Measurements from ENCODE around the gene UBE3B. TPM values are rescaled to one million over a fixed set of nuclear protein-coding genes. Genes with fewer than 3 reads are reported as not detected.

The UBE3B gene
- total RNA-seq, 1 donor from 2014 or later = 39.1 TPM

GRCh38 chr12:109539508-109539907 lies 62.1 kb downstream of the UBE3B start:
- H3K36me3 ChIP-seq = peaks cover 9% of the 10 kb centered on the region
- DNase-seq (no peak), ATAC-seq (no peak)
- no peaks in the 10 kb centered on the region for H3K4me1 ChIP-seq
- H3K4me3 ChIP-seq = no peak overlapping the region
- H3K27me3 ChIP-seq = no peaks in the 10 kb centered on the region
- no peak for TF ChIP-seq CTCF (IDR thresholded peaks at IDR 0.05)
- no peak overlapping the region for H3K27ac ChIP-seq
- no peaks in the 10 kb centered on the region for H3K9me3 ChIP-seq
- intact Hi-C loops (cut with DNase I) = no loop called here

- DNase-seq (no peak), ATAC-seq (no peak)
- H3K27ac ChIP-seq = no peak overlapping the region
- TF ChIP-seq CTCF (IDR thresholded peaks at IDR 0.05) = no peak
- no peaks in the 10 kb centered on the region for H3K9me3 ChIP-seq
- intact Hi-C loops (cut with DNase I) = no loop called here
- H3K27me3 ChIP-seq = no peaks in the 10 kb centered on the region
- H3K36me3 ChIP-seq = no peaks in the 10 kb centered on the region
- H3K4me1 ChIP-seq = no peaks in the 10 kb centered on the region
- no peak overlapping the region for H3K4me3 ChIP-seq
Observed at GRCh38 chr12:109540526-109541412, 63.3 kb downstream of the UBE3B start.

GRCh38 chr12:109541413-109541726 lies 63.9 kb downstream of the UBE3B start:
- Histone ChIP-seq H3K4me3 (no peak overlapping the region), H3K27me3 (no peaks in the 10 kb centered on the region), H3K36me3 (no peaks in the 10 kb centered on the region), H3K4me1 (no peaks in the 10 kb centered on the region), H3K27ac (no peak overlapping the region), H3K9me3 (no peaks in the 10 kb centered on the region)
- ATAC-seq (no peak), DNase-seq (no peak)
- no peak for TF ChIP-seq CTCF (IDR thresholded peaks at IDR 0.05)
- intact Hi-C loops (cut with DNase I) = no loop called here

GRCh38 chr12:109542014-109542413 lies 64.6 kb downstream of the UBE3B start:
- Histone ChIP-seq H3K9me3 (no peaks in the 10 kb centered on the region), H3K27me3 (peaks cover 3% of the 10 kb centered on the region), H3K27ac (no peak overlapping the region), H3K36me3 (no peaks in the 10 kb centered on the region), H3K4me1 (no peaks in the 10 kb centered on the region), H3K4me3 (no peak overlapping the region)
- intact Hi-C loops (cut with DNase I) = no loop called here
- ATAC-seq (no peak), DNase-seq (no peak)
- no peak for TF ChIP-seq CTCF (IDR thresholded peaks at IDR 0.05)

- Histone ChIP-seq H3K36me3 (no peaks in the 10 kb centered on the region), H3K9me3 (no peaks in the 10 kb centered on the region), H3K4me3 (no peak overlapping the region), H3K27me3 (peaks cover 11% of the 10 kb centered on the region), H3K27ac (no peak overlapping the region), H3K4me1 (no peaks in the 10 kb centered on the region)
- intact Hi-C loops (cut with DNase I) = no loop called here
- no peak for DNase-seq
- ATAC-seq = no peak
- TF ChIP-seq CTCF (IDR thresholded peaks at IDR 0.05) = no peak
Observed at GRCh38 chr12:109542876-109543275, 65.4 kb downstream of the UBE3B start.

All from upper lobe of right lung (tissue), 1 donor.